Activated CD4-positive, alpha-beta T cell treated with anti-CD3 and anti-CD28 coated beads, Interleukin-2, amount 50 U/mL, for 48 hours (primary cell): ENCODE data around the gene KCNJ14.

Source experiments
- DNase-seq, 2 experiments: peaks; one replicate each; pipeline ENCODE4 v3.0.0-alpha.2; 2020

The KCNJ14 gene

GRCh38 chr19:48445606-48446481 lies 9.5 kb upstream of the KCNJ14 start, which contains the start of gene GRWD1:
TSS of gene GRWD1 (plus strand) at chr19:48445983. CDS start at chr19:48446006, 23 bp downstream.
- peak; percentile 91 to 94 for DNase-seq

- no peak for DNase-seq
Measured at GRCh38 chr19:48446579-48446978, 8.8 kb upstream of the KCNJ14 start.

GRCh38 chr19:48448563-48448962 lies 6.8 kb upstream of the KCNJ14 start:
- no peak for DNase-seq

- DNase-seq = no peak
Measured at GRCh38 chr19:48450441-48450840, 4.9 kb upstream of the KCNJ14 start.

GRCh38 chr19:48450863-48451262 lies 4.5 kb upstream of the KCNJ14 start:
- no peak for DNase-seq

GRCh38 chr19:48451624-48452023 lies 3.8 kb upstream of the KCNJ14 start:
- DNase-seq = no peak

GRCh38 chr19:48452289-48453190 lies 2.8 kb upstream of the KCNJ14 start:
- no peak for DNase-seq

GRCh38 chr19:48454150-48454730 lies 1.1 kb upstream of the KCNJ14 start:
- no peak for DNase-seq

- no peak for DNase-seq
Measured at GRCh38 chr19:48455908-48456562, 661 bp downstream of the KCNJ14 start.

- DNase-seq = no peak
Measured at GRCh38 chr19:48456864-48457263, 1.5 kb downstream of the KCNJ14 start.

GRCh38 chr19:48458016-48458415 lies 2.6 kb downstream of the KCNJ14 start:
- DNase-seq = no peak

- no peak for DNase-seq
Measured at GRCh38 chr19:48461651-48461981, 6.2 kb downstream of the KCNJ14 start.

- no peak for DNase-seq
Measured at GRCh38 chr19:48461982-48462655, 6.7 kb downstream of the KCNJ14 start.

- DNase-seq = no peak
Measured at GRCh38 chr19:48465215-48465614, 9.8 kb downstream of the KCNJ14 start.

- no peak for DNase-seq
Measured at GRCh38 chr19:48466561-48467325, 11.4 kb downstream of the KCNJ14 start.

- peak; percentile 99 to 100 for DNase-seq
Measured at GRCh38 chr19:48468772-48469288, 13.5 kb downstream of the KCNJ14 start.

GRCh38 chr19:48469289-48469881 lies 14.0 kb downstream of the KCNJ14 start, which contains the start of gene CYTH2:
TSS of gene CYTH2 (plus strand) at chr19:48469369. CDS start at chr19:48469508, 139 bp downstream.
- peak; percentile 84 to 87 for DNase-seq

- no peak for DNase-seq
Measured at GRCh38 chr19:48469934-48470680, 14.7 kb downstream of the KCNJ14 start.

GRCh38 chr19:48470856-48471255 lies 15.5 kb downstream of the KCNJ14 start:
- DNase-seq = no peak

- no peak for DNase-seq
Measured at GRCh38 chr19:48471836-48472235, 16.5 kb downstream of the KCNJ14 start.
